Adrenal gland (tissue), 12 donors: ENCODE results near the gene CXXC5. TPM values are rescaled to one million over a fixed set of nuclear protein-coding genes. Genes with fewer than 3 reads are reported as not detected.

ENCODE experiments used
- DNase-seq, 7 donors: peaks; one replicate each; pipeline ENCODE4 v3.0.0-alpha.2; 2019 to 2020
- H3K27ac ChIP-seq, 5 donors: fragments of 200-600 bp; sonication (generic) in 4 of 5; 1 replicate in 3 of 5; 2 replicates in 2 of 5; pipeline versions ENCODE4 v1.5.1 to v1.8.0; 2016 to 2020; ENCODE audit warnings: mild to moderate bottlenecking in 1 of 5
- H3K27me3 ChIP-seq: fragments of 200-600 bp; 2 replicates; pipeline ENCODE4 v1.8.0; 2021
- H3K36me3 ChIP-seq, 2 donors: fragments of 200-600 bp; replicated peaks in 1 of 2; 1 replicate in 1 of 2; 2 replicates in 1 of 2; pipeline versions ENCODE4 v1.5.1 to v1.8.0; 2018 to 2022
- H3K4me1 ChIP-seq, 2 donors: fragments of 200-600 bp; replicated peaks in 1 of 2; 1 replicate in 1 of 2; 2 replicates in 1 of 2; pipeline versions ENCODE4 v1.5.1 to v1.8.0; 2018 to 2021
- H3K4me3 ChIP-seq, 4 donors: fragments of 200-600 bp; sonication (generic) in 3 of 4; one replicate each; pipeline ENCODE4 v1.5.1; 2016 to 2018
- H3K9me3 ChIP-seq, 3 donors: fragments of 200-600 bp; sonication (generic) in 1 of 3; replicated peaks in 1 of 3; 1 replicate in 2 of 3; 2 replicates in 1 of 3; pipeline versions ENCODE4 v1.5.1 to v1.8.0; 2016 to 2021
- POLR2A ChIP-seq, 2 donors: fragments of 450-650 bp; IDR thresholded peaks; one replicate each; pipeline ENCODE4 v1.6.1; 2017; ENCODE audit warnings: antibody characterized with exemption in 2 of 2, mild to moderate bottlenecking in 2 of 2, moderate library complexity in 1 of 2
- WGBS, 4 donors: extraction: QIAGEN DNeasy Blood & Tissue Kit in 2 of 4; methylation state at CpG; one replicate each; pipeline versions ENCODE4 v1.1.5 to v1.1.7; 2013 to 2017; 5-methylcytosine and 5-hydroxymethylcytosine counted together
- intact Hi-C, 2 donors: fragments of 100-400 bp; cut with DNase I; formaldehyde crosslinking; loops; one replicate each; pipeline versions ENCODE4 v1.14.1 to v1.15.0; 2022 to 2023
- polyA plus RNA-seq, 3 donors: library from polyadenylated mRNA; stranded (reverse); fragments of 200-250 nt in 2 of 3; fragments of 350-450 nt in 1 of 3; fragmentation: Illumina TruSeq in 1 of 3; extraction: RNeasy Lipid Tissue Mini Kit (QIAGEN cat#74804) in 1 of 3; gene quantifications; one replicate each; pipeline ENCODE4 v1.2.3, GENCODE V29; 2013 to 2014
- total RNA-seq, 9 donors: library from RNA; depleted of rRNA in 4 of 9; stranded (reverse); fragments of >200 nt in 4 of 9; fragments of 120-200 nt in 1 of 9; fragmentation: NEBNext Ultra II Directional in 1 of 9; extraction: Animal tissue kit (Norgen Biotek cat#: 25700) in 1 of 9; gene quantifications; one replicate each; pipeline versions ENCODE4 v1.1.0 to v1.2.4, GENCODE V29; 2013 to 2023
- TF ChIP-seq, protein P1 (sequence below), 6 experiments: fragments of 450-650 bp in 4 of 6; fragments of 200-600 bp in 2 of 6; sonication (generic) in 1 of 6; IDR thresholded peaks; 1 replicate in 5 of 6; 2 replicates in 1 of 6; pipeline versions ENCODE4 v1.5.1 to v1.8.0; 2016 to 2021; ENCODE audit warnings: antibody characterized with exemption in 6 of 6, mild to moderate bottlenecking in 2 of 6, moderate library complexity in 1 of 6
- donor health status: healthy with polysubstance abuse.
- donor health status: Bipolar disorder and iron deficiency.
- donor health status: DM: yes; HTN: yes; CAD: no.
- donor health status: DM: no; HTN: no; CAD: no.
- donor health status: DM: no; HTN: no; CAD: no.
- donor health status: DM: yes; HTN: yes; CAD: no.

CXXC5 gene
- total and polyA plus RNA-seq, 12 donors = 16.2 to 79.3 (median 34.7) TPM

DNA sequence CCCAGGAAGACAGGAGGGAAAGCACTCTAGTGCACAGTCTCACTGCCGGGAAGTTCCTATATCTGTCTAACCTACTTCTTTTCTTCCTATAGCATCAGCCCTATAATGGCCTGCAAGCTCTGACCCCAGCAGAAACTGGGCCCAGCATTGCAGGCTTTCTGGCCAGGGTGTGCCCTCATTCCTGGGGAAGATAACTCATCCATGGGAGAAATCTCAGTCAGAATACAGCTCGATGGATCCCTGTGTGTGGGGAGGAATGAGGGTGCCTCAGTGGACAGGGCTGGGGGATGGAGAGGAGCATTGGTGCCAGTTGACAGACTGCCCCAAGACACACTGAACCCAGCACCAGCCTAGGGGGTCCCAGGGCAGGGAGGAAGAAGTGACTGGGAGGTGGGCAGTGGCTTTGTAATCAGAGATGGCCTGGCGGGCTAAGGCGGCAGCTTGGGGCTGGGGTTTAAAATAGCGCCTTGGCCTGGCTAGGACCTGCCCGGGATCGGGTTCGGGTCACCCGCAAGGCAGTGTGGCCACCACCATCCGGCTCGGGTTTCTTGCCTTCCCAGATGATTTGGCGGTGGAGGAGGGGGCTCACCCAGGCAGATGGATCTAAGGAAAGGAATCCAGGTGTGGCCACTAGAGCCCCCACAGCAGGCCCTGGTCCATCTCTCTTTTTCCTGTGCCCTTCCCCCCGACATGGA, 7.6 kb upstream of the CXXC5 start:
- Histone ChIP-seq H3K27ac (peak overlapping the region in 1 of 5 donors; percentile 44), H3K9me3 (no peaks in the 10 kb centered on the region), H3K4me3 (no peak overlapping the region), H3K4me1 (peaks cover 14 to 31% of the 10 kb centered on the region in 2 donors), H3K27me3 (no peaks in the 10 kb centered on the region), H3K36me3 (no peaks in the 10 kb centered on the region)
- peak in 1 of 7 donors; percentile 19 for DNase-seq
- WGBS, 4 donors = 82 to 92% (median 88%) methylated on average over 3 to 13 of the region's 13 CpGs
- no peak for TF ChIP-seq POLR2A (IDR thresholded peaks at IDR 0.05)
- TF ChIP-seq, protein P1, sequence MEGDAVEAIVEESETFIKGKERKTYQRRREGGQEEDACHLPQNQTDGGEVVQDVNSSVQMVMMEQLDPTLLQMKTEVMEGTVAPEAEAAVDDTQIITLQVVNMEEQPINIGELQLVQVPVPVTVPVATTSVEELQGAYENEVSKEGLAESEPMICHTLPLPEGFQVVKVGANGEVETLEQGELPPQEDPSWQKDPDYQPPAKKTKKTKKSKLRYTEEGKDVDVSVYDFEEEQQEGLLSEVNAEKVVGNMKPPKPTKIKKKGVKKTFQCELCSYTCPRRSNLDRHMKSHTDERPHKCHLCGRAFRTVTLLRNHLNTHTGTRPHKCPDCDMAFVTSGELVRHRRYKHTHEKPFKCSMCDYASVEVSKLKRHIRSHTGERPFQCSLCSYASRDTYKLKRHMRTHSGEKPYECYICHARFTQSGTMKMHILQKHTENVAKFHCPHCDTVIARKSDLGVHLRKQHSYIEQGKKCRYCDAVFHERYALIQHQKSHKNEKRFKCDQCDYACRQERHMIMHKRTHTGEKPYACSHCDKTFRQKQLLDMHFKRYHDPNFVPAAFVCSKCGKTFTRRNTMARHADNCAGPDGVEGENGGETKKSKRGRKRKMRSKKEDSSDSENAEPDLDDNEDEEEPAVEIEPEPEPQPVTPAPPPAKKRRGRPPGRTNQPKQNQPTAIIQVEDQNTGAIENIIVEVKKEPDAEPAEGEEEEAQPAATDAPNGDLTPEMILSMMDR (IDR thresholded peaks at IDR 0.05) = no peak
- intact Hi-C loops = no loop called here

DNA sequence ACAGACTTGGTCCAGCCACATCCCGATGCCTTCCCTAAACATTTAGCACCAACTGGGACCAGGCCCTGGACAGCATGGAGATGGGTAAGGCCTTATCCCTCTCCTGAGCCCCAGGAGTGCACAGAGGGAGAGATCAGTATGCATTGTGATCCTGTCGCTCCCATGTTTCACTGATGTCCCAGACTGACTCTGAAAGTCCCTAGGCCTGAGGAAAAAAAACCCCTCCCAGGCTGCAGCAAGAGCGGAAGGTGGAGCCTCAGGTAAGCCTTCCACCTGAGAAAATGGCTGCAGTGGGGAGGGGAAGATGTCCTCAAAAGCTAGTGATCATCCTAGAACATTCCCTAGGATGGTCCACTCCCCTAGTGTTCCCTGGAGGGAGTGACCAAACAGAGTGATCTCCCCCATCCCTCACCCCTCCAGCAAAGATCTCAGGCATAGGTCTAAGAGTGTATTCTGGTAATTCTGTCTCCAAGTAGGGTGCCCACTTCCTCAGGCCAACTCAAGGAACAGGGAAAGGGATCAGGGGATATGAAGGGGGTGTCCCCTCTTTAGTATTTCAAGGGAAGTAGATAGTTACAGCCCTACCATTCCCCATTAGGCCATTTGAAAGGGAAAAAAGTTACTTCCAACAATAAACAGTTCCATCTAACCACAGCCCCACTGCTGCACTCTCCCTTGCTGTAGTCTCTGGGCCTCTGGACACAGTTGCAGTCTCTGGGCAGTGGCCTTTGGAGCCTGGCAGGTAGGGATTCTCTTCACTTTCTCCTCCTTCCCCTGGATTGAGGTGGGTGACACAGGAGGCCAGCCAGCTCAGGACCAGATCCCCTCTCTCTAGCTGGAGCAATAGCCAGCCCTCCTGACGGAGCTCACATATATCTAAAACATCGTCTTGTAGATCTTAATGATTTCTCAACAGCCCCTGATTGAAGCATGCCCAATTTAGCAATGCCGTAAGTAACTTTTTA, 6.8 kb upstream of the CXXC5 start:
- 87 to 93% (median 89%) methylated on average over 6 of the region's 6 CpGs for WGBS, 4 donors
- intact Hi-C loops = no loop called here

DNA sequence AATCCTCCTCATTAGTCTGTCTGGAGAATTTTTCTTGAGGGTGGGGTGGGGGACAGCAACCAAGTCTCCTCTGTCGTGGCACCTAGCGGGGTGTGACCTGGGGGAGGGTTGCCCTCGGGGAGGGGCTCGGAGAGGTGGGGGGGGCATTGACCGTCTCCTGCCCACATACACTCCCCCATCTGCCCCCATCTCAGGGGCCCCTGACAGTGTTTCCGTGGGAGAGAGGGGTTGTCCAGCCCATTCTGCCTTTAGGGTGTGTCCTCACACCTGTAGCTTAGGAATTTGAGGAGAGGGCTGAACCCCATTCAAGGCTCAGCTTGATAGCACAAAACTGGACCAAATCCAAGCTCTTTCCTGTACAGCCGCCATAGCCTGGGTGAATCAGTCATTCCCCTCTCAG, 5.9 kb upstream of the CXXC5 start:
- TF ChIP-seq, protein P1 (IDR thresholded peaks at IDR 0.05) = no peak
- TF ChIP-seq POLR2A (IDR thresholded peaks at IDR 0.05) = no peak
- H3K27me3 ChIP-seq = no peaks in the 10 kb centered on the region
- WGBS, 4 donors = 51 to 60% (median 56%) methylated on average over 5 to 7 of the region's 7 CpGs
- no peaks in the 10 kb centered on the region for H3K36me3 ChIP-seq
- H3K4me3 ChIP-seq = no peak overlapping the region
- peaks cover 6 to 22% of the 10 kb centered on the region in 2 donors for H3K4me1 ChIP-seq
- peak in 2 of 7 donors; percentile 11 to 18 for DNase-seq
- H3K9me3 ChIP-seq = no peaks in the 10 kb centered on the region
- intact Hi-C loops = no loop called here
- no peak overlapping the region for H3K27ac ChIP-seq

More for the DNA sequence above, 6.8 kb upstream of the CXXC5 start:
- no peak for TF ChIP-seq POLR2A (IDR thresholded peaks at IDR 0.05)
- TF ChIP-seq, protein P1 (IDR thresholded peaks at IDR 0.05) = no peak
- H3K9me3 ChIP-seq = no peaks in the 10 kb centered on the region
- H3K27ac ChIP-seq = no peak overlapping the region
- no peak overlapping the region for H3K4me3 ChIP-seq
- H3K36me3 ChIP-seq = no peaks in the 10 kb centered on the region
- peak in 2 of 7 donors; percentile 9 to 16 for DNase-seq
- no peaks in the 10 kb centered on the region for H3K27me3 ChIP-seq
- peaks cover 6 to 23% of the 10 kb centered on the region in 2 donors for H3K4me1 ChIP-seq
